HG03565 (cell line): ENCODE results near the gene KIAA0825.

Experiments
- ATAC-seq: cut with Tn5 transposase; IDR thresholded peaks from one replicate; pipeline ENCODE4 v1.9.1; 2021; ENCODE audit warnings: mild to moderate bottlenecking, moderate library complexity; ENCODE audit not compliant: unreplicated experiment

KIAA0825 gene

GRCh38 chr5:94618493-94619328 is at the start of gene KIAA0825, which contains the start of gene SLF1:
Gene KIAA0825, minus strand, starts transcription at chr5:94618604. Its CDS starts 81,478 bp downstream, at chr5:94537126.
Gene SLF1, plus strand, starts transcription at chr5:94618669. Its CDS starts 10,142 bp downstream, at chr5:94628811.
- peak; percentile 94 for ATAC-seq

DNA sequence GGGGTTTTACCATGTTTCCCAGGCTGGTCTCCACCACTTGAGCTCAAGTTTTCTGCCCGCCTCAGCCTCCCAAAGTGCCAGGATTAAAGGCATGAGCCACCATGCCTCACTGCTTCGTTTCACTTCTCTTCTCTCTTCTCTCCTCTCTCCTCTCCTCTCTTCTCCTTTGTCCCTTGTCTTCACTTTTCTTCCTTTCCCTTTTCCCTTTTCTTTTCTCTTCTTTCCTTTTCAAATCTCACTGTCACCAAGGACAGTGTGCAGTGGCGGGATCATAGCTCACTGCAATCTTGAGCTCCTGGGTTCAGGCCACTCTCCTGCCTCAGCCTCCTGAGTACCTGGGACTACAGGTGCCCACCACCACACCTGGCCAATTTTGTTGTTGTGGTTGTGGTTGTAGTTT is 49.5 kb upstream of the KIAA0825 start:
- no peak for ATAC-seq

DNA sequence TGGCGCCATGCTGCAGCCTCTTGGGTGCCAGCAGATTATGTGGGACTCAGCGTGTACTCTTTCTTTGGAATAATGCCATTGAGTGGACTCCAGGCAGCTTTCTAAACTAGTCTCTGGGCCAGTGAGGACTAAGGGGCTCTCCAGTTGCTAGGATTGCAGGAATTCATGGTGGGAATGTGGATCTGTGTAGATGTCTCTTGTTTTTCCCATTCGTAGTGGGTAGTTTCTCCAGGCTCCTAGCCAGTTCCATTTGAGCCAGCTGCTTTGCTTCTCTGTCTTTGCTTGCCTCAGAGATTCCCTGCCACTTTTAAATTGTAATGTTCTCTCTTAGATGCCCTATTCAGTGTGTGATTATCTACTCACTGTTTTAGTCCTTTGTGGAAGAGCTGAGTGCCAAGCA is 42.7 kb upstream of the KIAA0825 start:
- no peak for ATAC-seq

DNA sequence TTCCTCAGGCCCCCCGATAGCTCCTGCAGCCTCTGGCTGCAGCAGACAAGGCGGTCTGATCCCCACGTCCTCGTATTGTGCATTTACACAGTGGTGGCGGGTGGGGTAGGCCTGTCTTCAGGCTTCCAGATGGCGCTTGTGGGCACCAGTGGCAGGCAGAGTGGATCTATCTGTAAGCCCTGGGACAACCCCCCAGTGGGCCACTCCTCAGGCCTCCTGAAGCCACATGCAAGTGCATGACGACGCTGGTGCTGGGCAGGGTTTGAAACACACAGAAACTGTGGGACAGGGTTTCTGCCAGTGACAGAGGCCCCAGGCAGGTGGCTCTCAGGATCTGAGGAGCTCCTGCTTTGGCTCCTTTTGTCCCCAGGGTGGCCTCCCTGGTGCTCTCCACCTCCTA is 42.1 kb upstream of the KIAA0825 start:
- ATAC-seq: no peak

DNA sequence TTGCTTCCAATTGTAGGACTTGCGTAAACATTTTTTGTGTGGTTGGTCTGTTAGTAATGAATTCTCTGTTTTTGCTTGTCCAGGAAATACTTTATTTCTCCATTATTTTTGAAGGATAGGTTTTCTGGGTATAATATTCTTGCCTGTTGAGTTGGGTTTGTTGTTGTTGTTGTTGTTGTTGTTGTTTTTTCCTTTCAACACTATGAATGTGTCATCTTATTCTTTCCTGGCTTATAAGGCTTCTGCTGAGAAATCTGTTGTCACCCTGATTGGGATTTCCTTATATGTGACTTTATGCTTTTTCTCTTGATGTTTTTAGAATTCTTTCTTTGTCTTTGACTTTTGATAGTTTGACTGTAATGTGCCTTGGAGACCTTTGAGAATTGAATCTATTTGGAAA is 39.9 kb upstream of the KIAA0825 start:
- ATAC-seq: no peak

DNA sequence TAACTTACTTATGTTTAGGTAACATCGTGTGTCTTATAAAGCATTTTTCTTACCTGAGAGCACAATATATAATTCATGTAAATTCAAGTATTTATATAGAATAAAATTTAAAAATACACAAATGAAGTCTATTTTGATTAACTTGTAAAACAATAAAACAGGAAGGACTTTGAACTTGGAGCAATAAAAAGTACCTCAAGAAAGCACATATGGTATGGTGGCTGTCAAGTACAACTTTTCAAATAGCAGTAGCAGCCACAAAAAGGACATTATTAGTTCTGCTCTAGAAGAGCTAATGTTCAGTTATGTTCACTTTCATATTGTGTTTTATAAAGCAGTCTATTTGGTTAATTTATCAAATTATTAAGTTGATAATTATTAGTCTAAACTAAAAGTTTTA is 31.5 kb upstream of the KIAA0825 start:
- no peak for ATAC-seq

DNA sequence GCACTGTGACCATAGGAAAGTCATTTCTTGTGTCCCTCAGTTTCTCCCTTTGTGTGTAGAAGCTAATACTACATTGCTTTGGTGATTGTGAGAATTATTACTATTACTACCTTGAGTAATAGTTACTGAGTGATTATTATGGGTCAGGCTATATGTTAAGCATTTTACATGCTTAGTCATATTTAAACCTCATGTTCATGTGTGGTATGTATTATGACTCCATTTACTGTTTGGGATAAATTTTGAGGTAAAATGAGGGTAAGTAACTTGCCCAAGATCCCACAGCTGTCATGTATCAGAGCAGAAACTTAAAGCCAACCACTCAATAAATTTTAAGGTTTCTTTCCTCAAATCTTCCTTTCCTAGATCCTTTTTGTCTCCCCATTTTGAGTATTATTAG is 28.4 kb upstream of the KIAA0825 start:
- no peak for ATAC-seq

DNA sequence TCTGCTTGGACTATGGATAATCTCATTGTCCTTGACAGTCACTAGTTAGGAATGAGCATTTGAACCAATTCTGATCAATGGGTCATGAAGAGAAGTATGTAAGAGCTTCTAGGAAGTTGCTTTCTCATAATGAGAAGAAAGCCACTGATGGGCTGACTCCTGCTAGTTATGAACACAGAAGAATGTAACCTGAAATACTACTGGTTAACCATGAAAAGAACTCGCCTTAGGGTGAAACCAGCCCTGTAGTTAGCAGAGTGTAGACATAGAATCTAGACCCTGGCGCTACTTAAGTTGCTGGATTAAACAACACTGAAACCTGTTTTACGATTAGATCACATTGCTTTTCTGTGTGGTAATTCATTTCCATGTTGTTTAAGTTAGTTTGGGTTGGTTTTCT is 26.6 kb upstream of the KIAA0825 start:
- no peak for ATAC-seq

GRCh38 chr5:94640176-94640575 is 21.8 kb upstream of the KIAA0825 start:
- ATAC-seq: no peak

- peak; percentile 100 for ATAC-seq
Observed at GRCh38 chr5:94632024-94632423, 13.6 kb upstream of the KIAA0825 start.

DNA sequence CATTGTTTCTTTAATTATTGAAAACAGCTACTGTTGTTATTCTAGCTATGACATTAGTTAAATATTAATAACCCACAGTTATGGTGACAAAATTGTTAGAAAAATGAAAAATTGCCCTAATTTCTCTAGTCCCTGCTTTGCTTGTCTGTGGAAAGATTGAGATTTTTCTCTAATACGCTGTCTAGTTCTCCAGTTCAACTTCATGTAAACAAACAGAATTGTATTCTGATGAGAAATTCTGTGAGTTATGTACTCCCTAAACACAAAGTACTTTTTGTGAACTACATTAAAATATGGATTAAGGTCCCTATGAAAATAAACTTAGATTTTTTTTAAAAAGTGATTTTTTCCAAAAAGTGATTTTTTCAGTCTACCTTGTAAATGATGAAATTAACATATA is 8.8 kb upstream of the KIAA0825 start:
- ATAC-seq: no peak

- ATAC-seq: no peak
Observed at GRCh38 chr5:94623877-94624276, 5.5 kb upstream of the KIAA0825 start.

DNA sequence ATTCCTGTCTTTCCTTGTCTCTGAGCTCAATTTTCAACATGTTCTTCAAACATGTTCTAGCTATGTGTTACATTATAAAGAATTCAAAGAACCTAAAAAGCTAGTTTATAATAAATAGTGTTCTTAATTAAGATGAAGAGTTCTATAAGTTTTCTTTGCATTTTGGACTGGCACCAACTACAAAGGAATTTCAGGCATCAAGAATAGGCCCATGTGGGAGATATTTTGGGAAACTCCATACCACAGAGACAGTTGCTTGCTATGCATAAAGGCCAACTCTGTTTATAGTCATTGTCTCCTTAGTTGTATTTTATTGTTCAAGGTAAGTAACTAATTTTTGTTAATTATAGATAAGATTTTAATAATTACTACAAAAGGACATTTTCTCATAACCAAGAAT is 4.6 kb upstream of the KIAA0825 start:
- no peak for ATAC-seq

GRCh38 chr5:94621763-94622162 is 3.4 kb upstream of the KIAA0825 start:
- ATAC-seq: no peak

DNA sequence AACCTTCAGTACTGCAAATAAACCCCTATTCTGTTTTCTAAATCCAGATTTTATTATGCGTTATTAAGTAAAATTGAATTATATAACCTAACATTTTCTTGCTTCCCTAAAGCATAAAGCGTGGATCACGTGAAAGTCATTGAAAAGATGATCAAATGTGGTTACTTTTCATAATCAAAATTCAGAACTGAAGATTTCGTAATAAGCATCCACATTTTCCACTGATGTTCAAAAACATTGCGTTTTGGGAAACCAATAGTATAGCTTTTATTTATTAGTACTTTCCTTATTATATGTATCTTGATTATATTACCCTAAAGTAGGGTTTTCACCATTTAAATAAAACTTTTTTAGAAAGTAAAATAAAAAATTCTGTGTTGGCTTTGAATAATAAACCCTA is 1.9 kb upstream of the KIAA0825 start:
- no peak for ATAC-seq

GRCh38 chr5:94618029-94618492 is 343 bp downstream of the KIAA0825 start:
- ATAC-seq: peak; percentile 19

- no peak for ATAC-seq
Observed at GRCh38 chr5:94615862-94616261, 2.5 kb downstream of the KIAA0825 start.

GRCh38 chr5:94614156-94614805 is 4.1 kb downstream of the KIAA0825 start:
- ATAC-seq: no peak

- no peak for ATAC-seq
Observed at GRCh38 chr5:94613583-94613982, 4.8 kb downstream of the KIAA0825 start.

- no peak for ATAC-seq
Observed at GRCh38 chr5:94595281-94595840, 23.0 kb downstream of the KIAA0825 start.

DNA sequence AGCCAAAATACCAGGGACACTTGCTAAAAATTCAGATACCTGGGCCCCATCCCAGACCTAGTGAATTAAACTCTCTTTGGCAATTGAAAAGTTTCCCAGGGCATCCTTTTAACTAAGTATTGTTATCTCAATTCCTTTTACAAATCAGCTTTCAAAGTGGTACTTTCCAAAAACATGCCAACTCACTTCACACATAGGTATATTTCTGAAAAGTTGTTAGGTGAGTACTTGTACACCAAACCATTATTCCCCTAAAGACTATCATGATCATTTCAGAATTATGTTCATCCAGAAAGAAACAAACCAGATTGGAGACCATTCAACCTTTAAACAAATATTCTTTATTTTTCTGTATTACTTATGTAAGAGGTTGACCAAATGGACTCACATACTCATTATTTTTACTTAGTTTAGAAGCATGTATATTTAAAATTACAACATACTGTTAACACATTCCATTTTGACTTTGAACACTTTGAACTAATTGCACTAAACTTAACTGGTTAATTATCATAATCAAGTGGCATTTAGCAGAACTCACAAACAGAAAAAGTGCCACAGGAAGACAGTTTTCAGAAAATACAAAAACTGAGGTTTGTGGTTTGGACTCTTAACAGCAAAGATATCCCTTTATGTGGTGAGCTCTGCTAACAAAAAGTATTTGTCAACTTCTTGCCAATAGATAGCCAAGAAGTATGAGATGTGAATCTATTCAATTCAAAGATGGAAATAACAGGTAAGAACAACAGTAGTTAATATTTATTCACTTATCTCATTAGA is 40.7 kb downstream of the KIAA0825 start:
- ATAC-seq: peak; percentile 71
